ENCODE results near the gene NEUROD1.

NEUROD1 gene

DNA sequence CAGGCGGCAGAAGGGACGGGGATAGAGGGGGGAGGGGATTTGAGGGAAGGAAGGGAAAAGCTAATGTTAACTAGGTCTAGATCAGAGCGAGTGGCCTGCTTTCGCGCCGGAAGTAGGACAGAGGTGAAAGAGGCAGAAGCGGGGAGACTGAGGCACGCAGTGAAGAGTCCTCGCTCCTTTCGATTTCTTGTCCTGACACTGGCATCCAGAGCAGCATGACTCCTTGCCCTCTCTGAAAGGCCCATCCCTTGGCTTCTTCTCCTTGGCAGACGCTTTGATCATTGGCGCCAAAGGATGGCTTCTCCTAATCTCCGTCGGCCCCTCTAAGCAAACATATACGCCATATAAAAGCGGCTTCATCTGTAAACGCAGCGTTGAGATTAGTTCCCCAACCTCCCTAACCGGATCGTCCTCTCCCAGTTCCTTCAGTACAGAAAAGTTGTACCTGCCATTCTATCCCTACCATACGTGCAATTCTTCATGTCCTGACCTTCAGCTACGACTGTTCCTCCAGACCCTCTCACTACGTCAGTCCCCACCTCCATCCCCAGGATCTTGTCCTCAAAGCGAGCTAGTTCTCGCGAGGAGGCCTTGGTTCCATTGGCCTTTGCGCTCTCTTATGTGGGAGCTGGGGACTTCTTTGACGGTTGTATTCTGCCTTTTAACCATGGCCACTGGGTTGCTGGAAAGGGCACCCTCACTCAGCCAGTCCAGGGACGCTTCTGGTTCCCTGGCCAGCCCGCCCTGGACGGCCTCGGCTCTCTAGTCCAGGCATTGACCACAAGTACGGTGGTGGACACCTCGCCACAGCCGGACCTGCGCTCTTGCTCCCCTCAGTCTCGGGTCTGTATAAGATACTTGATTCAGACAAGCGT lies 857 bp upstream of the NEUROD1 start:
- DNase-seq (ENCODE audit: low read depth, low spot score), result no peak

DNA sequence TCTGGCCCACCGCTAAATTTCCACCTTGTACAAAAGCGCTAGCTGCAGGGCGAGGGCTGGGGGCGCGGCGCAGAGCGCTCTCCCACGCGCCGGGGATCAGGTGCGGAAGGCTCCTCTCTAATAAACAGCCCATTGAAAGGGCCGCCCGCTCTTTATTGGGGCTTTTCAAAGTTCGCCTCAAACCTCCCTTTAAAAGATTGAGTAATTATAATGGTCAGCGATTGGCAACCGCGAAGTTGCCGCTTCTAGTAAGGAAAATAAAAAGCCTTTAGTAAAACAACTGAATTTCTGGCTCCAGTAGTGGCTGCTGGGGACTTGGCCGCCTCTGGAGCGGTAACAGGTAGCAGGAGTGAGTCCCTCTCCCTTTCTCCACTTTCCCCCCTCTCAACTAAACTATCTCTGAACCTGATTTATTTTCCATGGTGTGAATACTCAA lies 755 bp downstream of the NEUROD1 start:
- DNase-seq (ENCODE audit: low read depth, low spot score), result no peak

DNA sequence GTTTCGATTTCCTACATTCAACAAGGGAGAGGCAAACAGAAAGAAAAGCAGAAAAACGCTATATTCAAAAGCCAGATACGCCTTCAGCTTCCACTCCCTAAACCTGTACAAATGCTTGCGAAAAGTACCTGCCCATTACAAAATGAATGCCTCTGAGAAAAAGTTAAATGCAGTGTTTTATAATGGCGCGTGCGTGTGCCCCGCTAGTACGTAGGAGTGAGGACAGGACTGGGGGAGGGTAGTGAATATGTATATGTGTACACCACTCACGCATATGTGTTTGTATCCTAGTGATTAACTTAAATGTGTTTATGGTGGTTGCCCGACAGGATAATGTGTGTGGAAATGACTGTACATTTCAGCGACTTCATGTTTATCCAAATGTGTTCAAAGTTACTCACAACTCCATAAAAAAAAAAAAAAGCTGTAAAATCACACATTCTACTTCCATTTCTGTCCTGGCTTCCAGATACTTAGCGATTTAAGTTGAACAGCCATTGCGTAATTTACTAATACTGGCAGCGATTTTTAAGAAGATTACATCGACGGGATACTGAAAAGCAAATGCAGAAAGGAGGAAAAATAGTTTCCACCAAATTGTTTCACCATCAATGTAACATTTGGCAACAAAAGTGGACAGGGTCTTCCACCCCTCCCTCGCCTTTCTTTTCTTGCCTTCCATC lies 1.3 kb downstream of the NEUROD1 start:
- DNase-seq (ENCODE audit: low read depth, low spot score), result no peak

DNA sequence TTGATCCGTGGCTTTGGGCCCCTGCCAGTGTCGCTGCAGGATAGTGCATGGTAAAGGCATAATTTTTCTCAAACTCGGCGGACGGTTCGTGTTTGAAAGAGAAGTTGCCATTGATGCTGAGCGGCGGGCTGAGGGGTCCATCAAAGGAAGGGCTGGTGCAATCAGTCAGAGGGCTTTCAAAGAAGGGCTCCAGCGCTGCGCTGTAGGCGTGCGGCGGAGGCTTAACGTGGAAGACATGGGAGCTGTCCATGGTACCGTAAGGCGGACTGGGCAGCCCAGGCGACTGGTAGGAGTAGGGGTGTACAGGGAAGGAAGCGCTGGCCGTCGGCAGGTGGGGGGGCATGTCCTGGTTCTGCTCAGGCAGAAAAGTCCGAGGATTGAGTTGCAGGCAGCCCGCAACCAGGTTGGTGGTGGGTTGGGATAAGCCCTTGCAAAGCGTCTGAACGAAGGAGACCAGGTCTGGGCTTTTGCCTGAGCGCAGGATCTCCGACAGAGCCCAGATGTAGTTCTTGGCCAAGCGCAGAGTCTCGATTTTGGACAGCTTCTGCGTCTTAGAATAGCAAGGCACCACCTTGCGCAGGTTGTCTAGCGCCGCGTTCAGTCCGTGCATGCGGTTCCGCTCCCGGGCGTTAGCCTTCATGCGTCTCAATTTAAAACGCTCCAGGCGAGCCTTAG lies 2.3 kb downstream of the NEUROD1 start:
- peak; percentile 7 for DNase-seq (ENCODE audit: low read depth, low spot score)

DNA sequence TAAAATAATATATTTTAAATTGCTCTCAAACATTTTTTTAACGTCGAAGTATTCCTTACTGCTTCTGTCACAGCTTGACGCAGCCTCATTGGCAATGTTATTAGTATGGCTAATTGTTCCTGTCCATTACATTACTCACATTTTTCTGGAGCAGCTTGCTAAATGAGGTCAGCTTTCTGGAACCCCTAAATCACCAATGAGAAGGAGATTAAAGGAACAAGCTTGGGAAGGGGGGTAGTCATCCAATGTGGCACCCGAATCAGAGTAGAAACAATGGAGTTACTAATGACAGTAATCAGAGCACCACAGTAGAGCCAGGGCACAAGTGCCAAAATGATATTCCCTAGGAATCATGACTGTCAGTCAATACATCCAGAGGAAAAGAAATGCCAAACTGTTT lies 5.1 kb downstream of the NEUROD1 start:
- DNase-seq (ENCODE audit: low read depth, low spot score), result no peak

DNA sequence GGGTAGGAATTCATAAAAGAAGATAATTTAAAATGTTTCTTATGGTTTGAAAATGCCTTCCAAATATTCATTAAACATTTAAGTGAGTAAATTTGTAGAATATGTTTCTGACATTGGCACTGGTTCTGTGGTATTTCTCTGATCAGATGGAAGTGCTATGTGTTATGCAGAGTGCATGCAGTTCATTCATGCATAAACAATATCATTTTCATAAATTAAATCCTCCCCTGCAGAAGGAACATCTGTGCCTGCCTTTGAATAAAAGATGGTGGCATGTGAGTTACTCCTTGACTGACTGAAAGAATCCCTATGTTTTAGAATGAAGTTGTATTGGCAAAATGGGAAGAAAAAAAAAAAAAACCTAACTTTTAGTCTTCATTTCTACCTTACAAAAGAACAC lies 5.9 kb downstream of the NEUROD1 start:
- no peak for DNase-seq (ENCODE audit: low read depth, low spot score)

DNA sequence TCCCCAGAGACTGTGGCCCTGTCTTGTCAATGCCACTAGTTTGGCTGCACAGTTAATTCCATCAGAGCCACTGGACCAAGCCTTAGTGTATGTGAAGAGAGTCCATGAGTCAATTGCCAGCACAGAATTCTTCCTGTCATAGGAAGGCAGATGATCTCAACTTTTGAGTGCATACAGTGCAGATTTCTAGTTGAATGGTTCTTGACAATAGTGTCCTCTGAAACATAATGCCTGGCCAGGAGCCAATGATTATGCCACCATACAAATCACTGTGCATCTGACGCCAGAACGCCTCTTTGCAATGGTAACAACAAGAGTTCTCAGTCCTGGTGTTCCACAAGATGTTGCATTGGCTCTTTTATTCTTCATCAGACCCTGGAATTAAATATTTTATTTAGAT lies 7.1 kb downstream of the NEUROD1 start:
- DNase-seq (ENCODE audit: low read depth, low spot score), result no peak

DNA sequence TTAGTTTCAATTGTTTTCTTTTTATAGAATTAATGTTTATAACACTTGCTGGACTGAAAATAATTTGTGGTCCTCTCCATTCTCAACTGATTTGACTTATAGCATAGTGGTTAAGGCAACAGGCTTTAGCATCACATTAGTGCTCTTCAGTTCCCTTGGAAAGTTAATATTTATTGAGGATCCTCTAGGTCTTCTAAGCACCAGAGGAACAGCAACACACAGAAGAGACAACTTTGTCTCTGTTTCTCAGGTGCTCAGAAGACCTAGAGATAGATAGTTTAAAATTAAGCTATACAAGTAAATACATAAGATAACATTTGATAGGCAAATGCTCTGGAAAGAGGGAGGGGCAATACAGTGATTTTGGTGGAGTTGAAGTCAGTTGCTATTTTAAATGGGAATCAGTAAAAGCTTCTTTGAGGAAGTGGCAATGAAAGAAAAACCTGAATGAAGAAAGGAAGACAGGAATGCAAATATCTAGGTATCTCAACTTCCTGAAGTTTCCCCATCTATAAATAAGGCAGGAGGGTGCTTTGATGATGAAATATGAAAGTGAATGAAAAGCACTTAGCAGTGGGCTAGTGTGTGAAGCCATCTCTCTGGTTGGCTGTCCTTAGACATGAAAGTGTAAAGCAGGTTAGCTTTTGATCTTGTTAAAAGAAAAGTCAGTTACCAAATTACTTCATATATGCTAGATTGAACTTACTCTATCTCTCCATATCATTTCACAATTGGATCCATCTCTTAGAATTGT lies 7.9 kb downstream of the NEUROD1 start:
- no peak for DNase-seq (ENCODE audit: low read depth, low spot score)

DNA sequence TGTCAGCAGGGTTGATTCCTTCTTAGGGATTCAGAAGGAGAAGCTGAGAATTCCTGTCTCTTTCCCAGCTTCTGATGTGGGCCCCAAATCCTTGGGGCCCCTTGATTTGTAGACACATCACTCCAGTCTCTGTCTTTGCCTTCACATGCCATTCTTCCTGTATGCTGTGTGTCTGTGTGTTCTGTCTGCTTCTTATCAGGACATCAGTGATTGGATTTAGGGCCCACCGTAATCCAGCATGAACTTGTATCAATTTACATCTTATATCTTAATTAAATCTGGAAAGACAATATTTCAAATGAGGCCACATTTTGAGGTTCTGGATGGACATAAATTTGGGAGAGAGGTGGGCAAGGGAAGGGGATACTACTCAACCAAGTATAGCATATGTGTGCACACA lies 9.7 kb downstream of the NEUROD1 start:
- no peak for DNase-seq (ENCODE audit: low read depth, low spot score)

DNA sequence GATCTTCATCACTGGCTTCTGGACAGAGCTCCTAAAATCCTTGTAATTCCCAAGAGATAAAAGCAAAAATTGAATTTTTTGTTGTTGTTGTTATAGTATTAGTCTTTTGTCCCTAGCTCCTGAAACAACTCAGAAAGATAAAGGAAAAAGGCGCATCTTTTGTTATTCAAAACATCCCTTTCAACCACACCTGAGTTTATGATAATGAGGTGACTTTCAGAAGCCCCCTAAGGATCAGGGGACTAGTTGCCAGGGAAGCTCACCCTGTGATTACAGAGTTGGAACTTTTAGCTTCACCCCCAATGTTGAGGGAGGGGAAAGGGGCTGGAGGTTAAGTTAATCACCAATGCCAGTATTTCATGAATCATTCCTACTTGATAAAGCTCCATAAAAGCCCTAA lies 13.1 kb downstream of the NEUROD1 start:
- no peak for DNase-seq (ENCODE audit: low read depth, low spot score)

DNA sequence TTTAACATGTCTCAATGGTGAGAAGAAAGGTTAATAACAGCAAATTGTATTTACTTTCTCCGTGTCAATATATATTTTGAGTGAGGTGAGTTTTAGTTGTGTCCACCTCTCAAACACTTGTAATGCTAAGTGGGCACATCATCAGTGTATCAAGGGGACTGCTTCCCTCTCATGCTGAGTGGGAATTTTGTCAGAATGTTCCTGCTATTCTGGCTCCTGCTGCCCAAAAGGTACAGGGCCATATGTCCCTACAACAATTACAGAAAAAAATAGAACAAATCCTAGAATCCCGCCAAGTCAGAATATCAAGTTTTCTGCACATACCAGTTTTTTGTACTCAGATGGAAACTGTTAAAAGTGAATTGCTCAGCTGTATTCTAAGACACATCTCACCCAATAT lies 18.0 kb downstream of the NEUROD1 start:
- DNase-seq (ENCODE audit: low read depth, low spot score), result no peak

DNA sequence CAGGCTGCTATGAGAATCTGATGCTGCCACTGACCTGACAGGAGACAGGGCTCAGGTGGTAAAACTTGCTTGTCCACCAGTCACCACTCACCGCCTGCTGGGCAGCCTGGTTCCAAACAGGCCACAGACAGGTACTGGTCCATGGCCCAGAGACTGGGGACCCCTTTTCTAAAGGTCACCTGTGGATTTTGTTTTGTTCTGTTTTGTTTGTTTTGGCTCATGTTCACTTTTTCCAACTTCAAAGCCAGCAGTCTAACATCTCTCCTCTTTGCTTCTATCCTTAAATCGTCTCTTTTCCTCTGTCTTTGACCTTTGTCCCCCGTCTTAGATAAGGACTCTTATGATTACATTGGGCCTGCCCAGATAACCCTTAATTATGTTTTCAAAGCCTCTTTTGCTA lies 20.1 kb downstream of the NEUROD1 start:
- DNase-seq (ENCODE audit: low read depth, low spot score), result no peak

DNA sequence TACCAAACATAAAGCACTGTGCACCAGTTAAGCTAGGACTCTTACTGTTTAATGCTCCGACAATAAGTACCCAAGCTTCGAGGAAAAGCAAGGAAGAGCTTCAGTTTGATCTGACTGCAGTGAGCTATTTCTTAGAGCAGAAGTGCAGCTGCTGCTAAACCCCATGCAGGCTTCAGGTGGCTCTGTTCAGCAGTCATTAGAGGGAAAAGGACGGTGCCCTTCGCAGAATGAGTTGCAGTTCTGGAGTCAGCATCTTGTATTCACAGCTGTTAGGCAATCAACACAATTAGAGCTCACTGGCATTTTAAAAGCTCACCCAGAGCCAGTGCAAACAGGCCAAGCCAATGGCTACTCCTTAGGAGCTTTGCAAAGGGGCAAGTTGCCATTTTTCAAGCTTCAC lies 21.9 kb downstream of the NEUROD1 start:
- DNase-seq (ENCODE audit: low read depth, low spot score), result no peak

DNA sequence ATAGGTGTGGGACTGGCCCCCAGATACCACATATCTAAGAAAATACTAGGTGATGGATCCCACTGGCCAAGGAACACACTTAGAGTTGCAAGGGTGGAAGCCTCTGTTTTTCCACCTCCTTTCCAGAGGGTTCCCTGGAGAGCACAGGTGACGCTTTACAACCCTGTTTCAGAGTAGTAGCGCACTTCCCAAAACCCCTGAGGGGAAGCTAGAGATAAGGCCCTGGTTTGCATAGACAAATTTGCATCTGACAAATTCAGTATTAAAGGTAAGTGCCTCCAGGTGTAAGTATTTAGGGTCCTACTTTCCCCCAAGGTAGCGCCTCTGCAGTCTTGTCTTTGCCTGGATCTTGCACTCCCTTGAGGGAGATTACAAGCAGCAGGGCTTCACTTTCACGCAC lies 22.9 kb downstream of the NEUROD1 start:
- no peak for DNase-seq (ENCODE audit: low read depth, low spot score)

DNA sequence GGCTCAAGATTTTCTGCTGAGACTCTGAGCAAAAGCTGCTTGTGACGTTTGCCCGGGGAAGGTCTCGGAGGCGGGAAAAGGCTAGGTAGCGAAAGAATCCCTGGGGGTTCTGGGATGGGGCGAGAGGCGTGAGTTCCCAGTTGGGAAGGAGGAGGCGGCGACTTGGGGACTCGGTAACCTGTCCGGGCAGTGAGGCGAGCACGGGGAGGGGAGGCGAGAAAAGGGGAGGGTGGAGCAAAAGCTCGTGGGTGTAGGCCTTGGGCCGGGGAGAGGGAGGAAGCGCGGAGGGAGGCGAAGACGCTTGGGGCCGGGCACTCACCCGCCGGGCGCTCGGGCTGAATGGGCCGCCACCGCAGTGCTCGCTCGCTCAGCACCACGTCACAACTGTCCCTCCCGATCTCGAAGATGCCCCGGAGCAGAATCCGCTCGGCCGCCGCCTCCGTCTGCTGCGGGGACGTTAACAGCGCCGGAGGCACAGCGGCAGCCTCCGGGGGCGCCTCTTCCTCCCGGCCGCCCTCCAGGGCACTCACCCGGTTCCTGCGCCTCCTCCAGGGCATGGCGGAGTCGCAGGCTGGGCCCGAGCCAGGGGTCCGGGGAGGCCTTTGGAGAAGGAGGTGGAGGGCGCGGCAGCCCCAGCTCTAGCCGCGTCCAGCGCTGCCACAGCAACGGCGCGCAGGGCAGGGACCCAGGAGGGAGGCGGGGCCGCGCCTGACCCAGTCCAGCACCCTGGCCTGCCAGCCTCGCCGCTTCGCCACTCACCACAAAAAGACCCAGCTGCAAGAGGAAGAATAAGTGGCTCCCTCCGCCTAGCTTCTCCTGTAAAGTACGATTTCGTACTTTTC lies 23.6 kb downstream of the NEUROD1 start, which contains the start of gene CERKL:
Gene CERKL, minus strand, starts transcription at position 656 of the 842 bp plus-strand sequence. Its CDS starts 99 bp downstream, at position 557.
- DNase-seq (ENCODE audit: low read depth, low spot score), result no peak

DNA sequence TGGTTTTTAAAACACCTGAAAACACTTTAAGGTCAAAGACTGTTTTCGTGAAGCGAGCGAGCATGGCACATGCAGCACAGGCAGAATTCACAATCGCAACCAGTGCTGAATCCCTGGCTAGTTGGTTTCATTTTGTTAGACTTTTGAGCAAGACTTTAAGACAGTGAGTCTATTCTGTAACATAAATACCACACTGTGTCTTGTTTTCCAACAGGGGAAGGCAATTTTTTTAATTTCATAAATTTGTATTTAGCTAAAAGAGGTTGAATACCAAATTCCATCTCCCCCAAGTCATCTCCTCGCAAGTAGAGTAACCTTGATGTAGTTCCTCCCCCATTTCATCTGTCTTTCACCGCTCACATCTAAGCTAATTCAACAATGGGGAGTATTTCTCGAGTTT lies 24.8 kb downstream of the NEUROD1 start:
- no peak for DNase-seq (ENCODE audit: low read depth, low spot score)

DNA sequence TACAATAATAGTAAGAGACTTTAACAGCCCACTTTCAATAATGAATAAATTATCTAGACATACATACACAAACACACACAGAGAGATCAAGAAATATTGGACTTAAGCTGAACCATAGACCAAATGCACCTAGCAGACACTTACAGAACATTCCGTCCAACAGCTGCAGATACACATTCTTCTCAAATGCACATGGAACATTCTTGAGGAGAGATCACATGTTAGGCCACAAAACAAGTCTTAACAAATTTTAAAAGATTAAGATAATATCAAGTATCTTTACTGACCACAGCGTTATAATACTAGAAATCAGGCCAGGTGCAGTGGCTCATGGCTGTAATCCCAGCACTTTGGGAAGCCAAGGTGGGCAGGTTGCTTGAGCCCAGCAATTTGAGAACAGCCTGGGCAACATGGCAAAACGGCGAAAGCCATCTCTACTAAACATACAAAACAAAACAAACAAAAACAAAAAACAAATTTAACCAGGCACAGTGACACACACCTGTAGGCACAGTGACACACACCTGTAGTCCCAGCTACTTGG lies 30.8 kb downstream of the NEUROD1 start:
- DNase-seq (ENCODE audit: low read depth, low spot score), result no peak

DNA sequence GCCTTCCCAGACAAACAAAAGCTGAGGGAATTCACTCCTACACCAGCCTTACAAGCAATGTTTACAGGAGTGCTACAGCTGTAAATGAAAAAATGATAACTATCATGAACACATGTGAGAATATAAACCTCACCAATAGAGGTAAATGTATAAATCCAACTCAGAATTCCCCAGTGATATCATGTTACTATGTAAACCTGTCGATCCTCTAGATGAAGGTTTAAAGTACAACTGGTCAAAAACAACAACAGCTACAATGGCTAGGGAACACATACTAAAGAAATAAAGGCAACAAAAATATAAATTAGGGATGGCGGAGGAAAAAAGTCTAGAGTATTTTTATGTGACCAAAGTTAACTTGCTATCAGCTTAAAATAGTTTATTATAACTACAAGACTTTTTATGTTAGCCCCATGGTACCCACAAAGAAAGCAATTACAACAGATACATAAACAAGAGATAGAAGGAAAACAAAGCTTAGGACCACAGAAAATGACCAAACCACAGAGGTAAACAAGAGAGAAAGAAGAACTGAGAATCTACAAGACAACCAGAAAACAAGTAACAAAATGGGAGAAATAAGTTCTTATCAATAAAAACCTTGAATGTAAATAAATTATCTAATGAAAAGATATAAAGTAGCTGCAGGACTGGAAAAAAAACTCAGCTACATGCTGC lies 31.7 kb downstream of the NEUROD1 start:
- no peak for DNase-seq (ENCODE audit: low read depth, low spot score)

DNA sequence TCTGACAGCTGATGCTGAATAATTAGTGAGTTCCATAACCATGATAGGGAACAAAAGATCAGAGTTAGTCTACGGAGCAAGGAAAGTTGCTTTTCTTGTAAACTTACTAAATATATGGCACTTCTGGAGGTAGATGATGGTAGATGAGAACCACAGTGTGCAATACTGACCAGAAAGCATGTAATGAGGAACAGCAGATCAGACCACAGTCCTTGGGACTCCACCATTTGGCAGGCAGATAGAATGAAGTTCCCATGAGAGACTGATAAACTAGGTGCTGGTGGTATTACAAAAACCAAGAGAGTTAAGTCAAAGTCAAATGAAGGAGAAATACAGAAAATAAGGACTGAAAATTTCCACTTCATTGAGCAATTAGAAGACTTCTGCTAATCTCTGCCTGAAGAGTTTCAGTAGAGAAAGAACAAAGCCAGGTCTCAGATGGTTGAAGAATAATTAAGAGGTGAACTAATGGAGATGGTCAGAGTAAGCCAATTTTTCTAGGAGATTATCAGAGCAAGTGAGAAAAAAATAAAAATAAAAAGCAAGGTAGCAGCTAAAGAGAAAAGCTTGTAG lies 33.8 kb downstream of the NEUROD1 start:
- DNase-seq (ENCODE audit: low read depth, low spot score), result no peak

DNA sequence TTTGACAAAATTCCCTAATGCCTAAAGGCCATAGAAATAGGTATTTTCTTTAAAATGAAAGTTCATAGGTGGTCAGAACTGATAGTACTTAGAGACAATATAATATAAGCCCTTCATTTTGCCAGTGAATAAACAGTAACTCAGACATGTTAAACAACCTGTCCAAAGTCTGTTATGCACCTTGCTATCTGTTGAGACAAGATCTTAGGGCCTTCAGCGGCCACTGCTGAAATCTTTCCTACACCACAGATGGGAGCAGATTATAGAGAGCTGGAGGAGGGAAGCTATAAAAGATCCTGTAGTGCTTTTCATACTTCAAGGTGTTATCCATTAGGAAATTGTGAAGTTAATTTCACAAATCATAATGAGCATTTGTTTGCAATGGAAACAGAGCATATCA lies 37.2 kb downstream of the NEUROD1 start:
- DNase-seq (ENCODE audit: low read depth, low spot score), result no peak
